ENCODE measurements around the gene PCARE. TPM values are rescaled to one million over a fixed set of nuclear protein-coding genes. Genes with fewer than 3 reads are reported as not detected.

The PCARE gene
- total RNA-seq, 1 donor from 2014 or later, result not detected

- H3K27me3 Mint-ChIP-seq (ENCODE audit: low read depth), result peaks cover 14% of the 10 kb centered on the region
- TF ChIP-seq, protein P1, sequence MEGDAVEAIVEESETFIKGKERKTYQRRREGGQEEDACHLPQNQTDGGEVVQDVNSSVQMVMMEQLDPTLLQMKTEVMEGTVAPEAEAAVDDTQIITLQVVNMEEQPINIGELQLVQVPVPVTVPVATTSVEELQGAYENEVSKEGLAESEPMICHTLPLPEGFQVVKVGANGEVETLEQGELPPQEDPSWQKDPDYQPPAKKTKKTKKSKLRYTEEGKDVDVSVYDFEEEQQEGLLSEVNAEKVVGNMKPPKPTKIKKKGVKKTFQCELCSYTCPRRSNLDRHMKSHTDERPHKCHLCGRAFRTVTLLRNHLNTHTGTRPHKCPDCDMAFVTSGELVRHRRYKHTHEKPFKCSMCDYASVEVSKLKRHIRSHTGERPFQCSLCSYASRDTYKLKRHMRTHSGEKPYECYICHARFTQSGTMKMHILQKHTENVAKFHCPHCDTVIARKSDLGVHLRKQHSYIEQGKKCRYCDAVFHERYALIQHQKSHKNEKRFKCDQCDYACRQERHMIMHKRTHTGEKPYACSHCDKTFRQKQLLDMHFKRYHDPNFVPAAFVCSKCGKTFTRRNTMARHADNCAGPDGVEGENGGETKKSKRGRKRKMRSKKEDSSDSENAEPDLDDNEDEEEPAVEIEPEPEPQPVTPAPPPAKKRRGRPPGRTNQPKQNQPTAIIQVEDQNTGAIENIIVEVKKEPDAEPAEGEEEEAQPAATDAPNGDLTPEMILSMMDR (IDR thresholded peaks at IDR 0.05), result no peak
- no peak for DNase-seq (ENCODE audit: low spot score)
- no peak overlapping the region for H3K4me3 Mint-ChIP-seq (ENCODE audit: unreplicated experiment)
- no peak overlapping the region for H3K27ac Mint-ChIP-seq (ENCODE audit: unreplicated experiment)
- H3K4me1 Mint-ChIP-seq (ENCODE audit: low read depth), result peaks cover 10% of the 10 kb centered on the region
- no peaks in the 10 kb centered on the region for H3K9me3 Mint-ChIP-seq (ENCODE audit: low read depth)
- no peaks in the 10 kb centered on the region for H3K36me3 Mint-ChIP-seq (ENCODE audit: low read depth)
Measured at GRCh38 chr2:29046321-29046720, 28.0 kb downstream of the PCARE start.

- H3K9me3 Mint-ChIP-seq (ENCODE audit: low read depth), result no peaks in the 10 kb centered on the region
- no peaks in the 10 kb centered on the region for H3K36me3 Mint-ChIP-seq (ENCODE audit: low read depth)
- DNase-seq (ENCODE audit: low spot score), result no peak
- H3K27ac Mint-ChIP-seq (ENCODE audit: unreplicated experiment), result no peak overlapping the region
- peaks cover 20% of the 10 kb centered on the region for H3K4me1 Mint-ChIP-seq (ENCODE audit: low read depth)
- TF ChIP-seq, protein P1 (IDR thresholded peaks at IDR 0.05), result no peak
- peaks cover 14% of the 10 kb centered on the region for H3K27me3 Mint-ChIP-seq (ENCODE audit: low read depth)
- H3K4me3 Mint-ChIP-seq (ENCODE audit: unreplicated experiment), result no peak overlapping the region
Measured at GRCh38 chr2:29044459-29044858, 29.9 kb downstream of the PCARE start.

DNA sequence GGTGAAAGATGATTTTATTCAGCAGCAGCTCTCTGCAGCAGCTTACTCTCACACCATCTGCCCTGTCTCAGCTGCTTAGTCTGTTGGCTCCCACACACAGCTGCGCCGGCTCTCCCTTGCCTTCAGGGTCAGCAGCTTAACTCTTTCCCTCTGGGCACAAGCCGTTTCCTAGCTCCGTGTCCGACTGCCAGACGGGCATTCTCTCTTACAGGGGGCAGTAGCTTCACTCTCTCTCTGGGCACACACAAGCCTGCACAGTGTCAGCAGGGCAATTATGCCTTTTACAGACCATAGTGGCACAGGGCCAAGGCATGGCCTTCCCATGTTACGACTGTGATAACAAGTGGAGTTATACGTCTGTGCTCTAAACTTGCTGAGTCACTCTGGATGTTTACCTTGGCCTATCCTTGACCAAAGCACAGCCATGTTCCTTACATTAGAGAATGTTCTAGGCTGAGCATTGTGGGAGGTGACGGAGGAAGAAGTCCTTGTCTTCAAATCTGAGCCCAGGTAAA, 31.7 kb downstream of the PCARE start:
- Mint-ChIP-seq H3K9me3 (ENCODE audit: low read depth) (no peaks in the 10 kb centered on the region), H3K36me3 (ENCODE audit: low read depth) (no peaks in the 10 kb centered on the region), H3K27me3 (ENCODE audit: low read depth) (peaks cover 10% of the 10 kb centered on the region), H3K27ac (ENCODE audit: unreplicated experiment) (peak overlapping the region; percentile 39), H3K4me3 (ENCODE audit: unreplicated experiment) (no peak overlapping the region), H3K4me1 (ENCODE audit: low read depth) (peaks cover 22% of the 10 kb centered on the region)
- DNase-seq (ENCODE audit: low spot score), result no peak
- TF ChIP-seq, protein P1 (IDR thresholded peaks at IDR 0.05), result no peak

GRCh38 chr2:29041161-29041660, 33.1 kb downstream of the PCARE start:
- no peak for DNase-seq (ENCODE audit: low spot score)
- no peak overlapping the region for H3K4me3 Mint-ChIP-seq (ENCODE audit: unreplicated experiment)
- no peak overlapping the region for H3K27ac Mint-ChIP-seq (ENCODE audit: unreplicated experiment)
- TF ChIP-seq, protein P1 (IDR thresholded peaks at IDR 0.05), result no peak
- H3K36me3 Mint-ChIP-seq (ENCODE audit: low read depth), result no peaks in the 10 kb centered on the region
- peaks cover 22% of the 10 kb centered on the region for H3K4me1 Mint-ChIP-seq (ENCODE audit: low read depth)
- peaks cover 2% of the 10 kb centered on the region for H3K27me3 Mint-ChIP-seq (ENCODE audit: low read depth)
- H3K9me3 Mint-ChIP-seq (ENCODE audit: low read depth), result no peaks in the 10 kb centered on the region

GRCh38 chr2:29040552-29040951, 33.8 kb downstream of the PCARE start:
- no peaks in the 10 kb centered on the region for H3K9me3 Mint-ChIP-seq (ENCODE audit: low read depth)
- H3K27me3 Mint-ChIP-seq (ENCODE audit: low read depth), result peaks cover 2% of the 10 kb centered on the region
- no peak overlapping the region for H3K4me3 Mint-ChIP-seq (ENCODE audit: unreplicated experiment)
- peaks cover 22% of the 10 kb centered on the region for H3K4me1 Mint-ChIP-seq (ENCODE audit: low read depth)
- TF ChIP-seq, protein P1 (IDR thresholded peaks at IDR 0.05), result no peak
- no peak overlapping the region for H3K27ac Mint-ChIP-seq (ENCODE audit: unreplicated experiment)
- no peaks in the 10 kb centered on the region for H3K36me3 Mint-ChIP-seq (ENCODE audit: low read depth)
- DNase-seq (ENCODE audit: low spot score), result no peak

Data from chondrocyte (in vitro differentiated cells).